Fibroblast of lung (primary cell): Measurements from ENCODE around the gene MS4A8. TPM values are rescaled to one million over a fixed set of nuclear protein-coding genes. Genes with fewer than 3 reads are reported as not detected.

Experiments
- DNase-seq, 2 donors: peaks; one replicate each; pipeline versions ENCODE4 v3.0.0 to v3.0.0-alpha.2; 2010; ENCODE audit warnings: low read depth in 2 of 2
- H2AFZ ChIP-seq: 2 replicates; pipeline ENCODE4 v1.5.1; 2012; ENCODE audit warnings: low read length, control low read depth, inconsistent platforms
- H3K27ac ChIP-seq: 2 replicates; pipeline ENCODE4 v1.5.1; 2011; ENCODE audit warnings: low read length, control low read depth; ENCODE audit not compliant: insufficient read depth
- H3K27me3 ChIP-seq: 2 replicates; pipeline ENCODE4 v1.5.1; 2011; ENCODE audit warnings: mild to moderate bottlenecking, low read length; ENCODE audit not compliant: control insufficient read depth, insufficient read depth
- H3K36me3 ChIP-seq: 2 replicates; pipeline ENCODE4 v1.5.1; 2011; ENCODE audit warnings: low read length; ENCODE audit not compliant: control insufficient read depth, insufficient read depth
- H3K4me1 ChIP-seq: 2 replicates; pipeline ENCODE4 v1.5.1; 2011; ENCODE audit warnings: low read length; ENCODE audit not compliant: control insufficient read depth, insufficient read depth; ENCODE audit errors: extremely low read depth
- H3K4me2 ChIP-seq: 2 replicates; pipeline ENCODE4 v1.5.1; 2011; ENCODE audit warnings: low read length, control low read depth; ENCODE audit not compliant: insufficient read depth; ENCODE audit errors: extremely low read depth
- H3K4me3 ChIP-seq, 4 experiments: fragments of 200-600 bp in 1 of 4; sonication (generic) in 1 of 4; replicated peaks in 1 of 4; 2 replicates each; pipeline ENCODE4 v1.5.1; 2011 to 2016; ENCODE audit warnings: low read length in 4 of 4, low read depth in 3 of 4, mild to moderate bottlenecking in 3 of 4, control low read depth in 2 of 4, inconsistent platforms in 1 of 4, mixed read lengths in 1 of 4; ENCODE audit not compliant: insufficient read depth in 1 of 4; ENCODE audit errors: control extremely low read depth in 1 of 4
- H3K79me2 ChIP-seq: 2 replicates; pipeline ENCODE4 v1.5.1; 2012; ENCODE audit warnings: mild to moderate bottlenecking, low read length, inconsistent platforms; ENCODE audit not compliant: control insufficient read depth, insufficient read depth
- H3K9ac ChIP-seq: 2 replicates; pipeline ENCODE4 v1.5.1; 2011; ENCODE audit warnings: mild to moderate bottlenecking, low read length, control low read depth; ENCODE audit not compliant: insufficient read depth
- H3K9me3 ChIP-seq: 2 replicates; pipeline ENCODE4 v1.5.1; 2012; ENCODE audit warnings: low read depth, low read length; ENCODE audit not compliant: control insufficient read depth, insufficient read depth
- H4K20me1 ChIP-seq: 2 replicates; pipeline ENCODE4 v1.5.1; 2011; ENCODE audit warnings: low read length; ENCODE audit not compliant: control insufficient read depth, insufficient read depth; ENCODE audit errors: extremely low read depth
- CTCF ChIP-seq, 2 donors: IDR thresholded peaks in 1 of 2; conservative IDR thresholded peaks in 1 of 2; 1 replicate in 1 of 2; 2 replicates in 1 of 2; pipeline ENCODE4 v1.5.1; 2011 to 2012; ENCODE audit warnings: low read length in 2 of 2, control low read depth in 1 of 2, inconsistent platforms in 1 of 2, low read depth in 1 of 2, mild to moderate bottlenecking in 1 of 2
- EZH2 ChIP-seq: IDR thresholded peaks from 2 replicates; pipeline ENCODE4 v1.5.1; 2012; ENCODE audit warnings: low read length, control low read depth, mild to moderate bottlenecking; ENCODE audit errors: missing control alignments
- polyA plus RNA-seq, 2 donors: library from polyadenylated mRNA; depleted of rRNA in 1 of 2; stranded (reverse) in 1 of 2; unstranded in 1 of 2; fragments of >200 nt; gene quantifications; 2 replicates each; pipeline ENCODE4 v1.2.1, GENCODE V29; 2011 to 2012; ENCODE audit warnings: missing spikeins in 1 of 2
- total RNA-seq: library from RNA; depleted of rRNA; stranded (reverse); fragments of >200 nt; gene quantifications from 2 replicates; pipeline ENCODE4 v1.2.1, GENCODE V29; 2014

MS4A8 gene
- total and polyA plus RNA-seq, 2 donors (not counting 1 experiment from before 2014, with no cell fraction given): not detected

GRCh38 chr11:60705895-60706294 lies 6.5 kb downstream of the MS4A8 start:
- Histone ChIP-seq H4K20me1 (no peaks in the 10 kb centered on the region), H3K79me2 (no peaks in the 10 kb centered on the region), H3K36me3 (no peaks in the 10 kb centered on the region), H3K9me3 (no peaks in the 10 kb centered on the region), H3K27me3 (no peaks in the 10 kb centered on the region), H3K4me1 (no peaks in the 10 kb centered on the region), H3K27ac (no peak overlapping the region), H3K4me2 (no peak overlapping the region), H3K4me3 (no peak overlapping the region), H2AFZ (no peak overlapping the region), H3K9ac (no peak overlapping the region)
- TF ChIP-seq EZH2 (no peak), CTCF (conservative IDR thresholded peaks at IDR 0.05 in 1 of 2, IDR thresholded peaks at IDR 0.05 in 1 of 2; ENCODE audit: low read depth in 1 of 2, low read length in 2 of 2) (no peak)
- DNase-seq: no peak

GRCh38 chr11:60706931-60707330 lies 7.5 kb downstream of the MS4A8 start:
- Histone ChIP-seq H3K4me2 (no peak overlapping the region), H3K27me3 (no peaks in the 10 kb centered on the region), H3K9me3 (no peaks in the 10 kb centered on the region), H3K36me3 (no peaks in the 10 kb centered on the region), H2AFZ (no peak overlapping the region), H3K9ac (no peak overlapping the region), H3K79me2 (no peaks in the 10 kb centered on the region), H3K27ac (no peak overlapping the region), H3K4me1 (no peaks in the 10 kb centered on the region), H3K4me3 (no peak overlapping the region), H4K20me1 (no peaks in the 10 kb centered on the region)
- no peak for DNase-seq
- TF ChIP-seq CTCF (conservative IDR thresholded peaks at IDR 0.05 in 1 of 2, IDR thresholded peaks at IDR 0.05 in 1 of 2; ENCODE audit: low read depth in 1 of 2, low read length in 2 of 2) (no peak), EZH2 (no peak)

- no peak overlapping the region for H3K27ac ChIP-seq
- TF ChIP-seq CTCF (conservative IDR thresholded peaks at IDR 0.05 in 1 of 2, IDR thresholded peaks at IDR 0.05 in 1 of 2; ENCODE audit: low read depth in 1 of 2, low read length in 2 of 2): no peak
Observed at GRCh38 chr11:60710482-60710881, 11.1 kb downstream of the MS4A8 start.

More at GRCh38 chr11:60710482-60710881, 11.1 kb downstream of the MS4A8 start:
- H2AFZ ChIP-seq: no peak overlapping the region
- H3K4me2 ChIP-seq: no peak overlapping the region
- no peak for DNase-seq
- no peak overlapping the region for H3K4me3 ChIP-seq
- no peaks in the 10 kb centered on the region for H4K20me1 ChIP-seq
- no peak overlapping the region for H3K9ac ChIP-seq
- H3K9me3 ChIP-seq: no peaks in the 10 kb centered on the region
- no peaks in the 10 kb centered on the region for H3K79me2 ChIP-seq
- no peaks in the 10 kb centered on the region for H3K36me3 ChIP-seq
- H3K4me1 ChIP-seq: no peaks in the 10 kb centered on the region
- H3K27me3 ChIP-seq: no peaks in the 10 kb centered on the region
